Pulmonary artery endothelial cell (primary cell): ENCODE data around the gene VSTM4. TPM values are rescaled to one million over a fixed set of nuclear protein-coding genes. Genes with fewer than 3 reads are reported as not detected.

Experiments
- DNase-seq: peaks from one replicate; pipeline ENCODE4 v3.0.0-alpha.2; 2011; ENCODE audit warnings: low read depth, low spot score
- total RNA-seq: library from RNA; depleted of rRNA; stranded (reverse); fragments of >200 nt; gene quantifications from 2 replicates; pipeline ENCODE4 v1.2.3, GENCODE V29; 2014

VSTM4 gene
- total RNA-seq, 1 donor from 2014 or later: 0.26 TPM

DNA sequence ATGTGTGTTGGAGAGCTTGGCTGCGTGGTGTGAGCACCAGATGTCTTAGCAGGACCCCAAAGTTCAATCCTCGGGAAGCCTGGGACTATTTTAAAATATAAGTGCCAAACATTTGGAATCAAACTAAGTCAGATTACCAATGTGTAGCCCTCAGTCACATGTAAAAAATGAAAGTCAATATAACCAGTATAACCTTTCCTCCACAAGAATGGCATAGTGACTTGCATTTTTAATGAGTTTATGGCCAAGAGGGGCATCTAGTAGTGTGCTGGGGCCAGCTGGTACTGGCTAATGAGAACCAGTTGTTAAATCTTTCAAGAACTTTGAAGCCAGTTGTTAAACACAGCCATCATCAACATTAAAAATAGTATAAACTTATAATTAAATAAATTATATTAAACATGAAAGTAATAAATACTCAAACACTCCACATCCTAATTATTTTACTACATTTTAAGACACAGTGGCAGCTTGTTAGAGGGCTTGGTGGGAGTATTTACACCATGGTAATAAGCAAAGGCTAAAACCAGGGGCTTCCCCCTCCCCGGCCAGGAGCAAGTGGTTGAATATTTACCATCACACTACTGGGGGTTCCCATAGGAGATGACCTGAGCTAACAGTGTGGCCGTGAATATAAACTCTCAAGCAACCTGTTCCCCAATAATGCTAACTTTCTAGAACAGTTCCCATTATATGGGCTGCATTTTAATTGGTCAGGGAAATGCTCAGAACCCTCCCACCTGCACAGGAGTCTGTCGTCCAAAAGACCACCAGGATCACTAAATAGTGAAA is 26.4 kb upstream of the VSTM4 start:
- no peak for DNase-seq

- DNase-seq: no peak
Observed at GRCh38 chr10:49140304-49141177, 25.2 kb upstream of the VSTM4 start.

GRCh38 chr10:49139846-49140195 is 24.5 kb upstream of the VSTM4 start:
- DNase-seq: no peak

- no peak for DNase-seq
Observed at GRCh38 chr10:49139028-49139845, 23.9 kb upstream of the VSTM4 start.

DNA sequence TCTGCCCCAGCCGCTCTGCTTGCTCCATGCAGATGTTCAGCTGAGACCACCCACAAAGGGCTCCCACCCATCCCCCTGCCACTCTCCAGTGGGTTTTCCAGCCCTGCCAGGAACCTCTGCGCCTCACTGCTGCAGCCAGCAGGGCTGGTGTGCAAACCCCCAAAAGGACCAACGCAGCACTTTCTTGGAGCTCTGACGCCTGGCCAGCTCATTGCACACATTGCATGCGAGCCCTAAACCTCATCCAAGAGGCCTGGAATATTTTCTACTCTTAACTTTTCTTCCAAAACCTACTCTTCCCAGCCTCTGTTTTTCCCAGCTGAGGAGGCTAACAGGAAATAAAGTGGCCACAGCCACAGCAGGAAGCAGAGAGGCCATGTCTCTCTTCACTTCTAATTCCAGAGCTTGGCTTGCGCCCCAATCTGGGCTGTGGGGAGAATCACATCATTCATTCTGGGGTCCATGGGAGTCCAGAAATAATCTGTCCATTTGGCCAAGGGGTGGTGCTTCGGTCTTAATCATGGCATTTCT is 23.1 kb upstream of the VSTM4 start:
- DNase-seq: no peak

GRCh38 chr10:49136525-49136924 is 21.2 kb upstream of the VSTM4 start:
- DNase-seq: no peak

- no peak for DNase-seq
Observed at GRCh38 chr10:49135575-49136313, 20.4 kb upstream of the VSTM4 start.

DNA sequence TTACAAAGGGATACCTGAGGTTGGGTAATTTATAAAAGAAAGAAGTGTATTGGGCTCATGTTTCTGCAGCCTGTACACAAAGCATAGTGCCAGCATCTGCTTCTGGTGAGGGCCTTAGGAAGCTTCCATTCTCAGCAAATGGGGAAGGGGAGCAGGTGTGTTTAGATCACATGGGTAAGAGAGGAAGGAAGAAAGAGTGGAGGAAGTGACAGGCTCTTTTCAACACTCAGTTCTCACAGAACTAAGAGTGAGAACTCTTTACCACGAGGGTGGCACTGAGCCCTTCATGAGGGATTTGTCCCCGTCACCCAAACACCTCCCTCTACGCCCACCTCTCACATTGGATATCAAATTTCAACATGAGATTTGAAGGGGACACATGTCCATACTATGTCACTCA is 19.0 kb upstream of the VSTM4 start:
- DNase-seq: no peak

GRCh38 chr10:49133706-49134248 is 18.5 kb upstream of the VSTM4 start, which contains the start of gene FAM170B:
TSS of gene FAM170B (minus strand) at chr10:49134021. CDS start at chr10:49133918, 103 bp downstream.
- no peak for DNase-seq

- no peak for DNase-seq
Observed at GRCh38 chr10:49132362-49132737, 17.0 kb upstream of the VSTM4 start.

- DNase-seq: no peak
Observed at GRCh38 chr10:49131507-49132361, 16.4 kb upstream of the VSTM4 start.

DNA sequence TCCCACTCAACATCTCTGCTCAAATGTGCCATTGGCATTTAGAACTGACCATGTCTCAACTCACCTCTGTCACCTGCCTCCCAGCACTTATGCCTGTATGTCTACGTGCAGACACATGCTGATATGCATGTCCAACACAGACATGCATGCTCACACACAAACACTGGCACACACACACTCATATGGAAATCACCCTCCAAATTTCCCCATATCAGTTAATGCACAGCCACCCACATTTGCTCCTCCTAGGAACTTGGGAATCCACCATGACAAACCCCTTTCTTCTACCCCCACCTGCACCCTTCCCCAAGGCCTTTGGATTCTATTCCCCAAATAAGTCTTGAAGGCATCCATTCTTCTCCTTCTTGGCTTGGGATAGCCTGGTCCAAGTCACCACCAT is 14.1 kb upstream of the VSTM4 start:
- DNase-seq: no peak

DNA sequence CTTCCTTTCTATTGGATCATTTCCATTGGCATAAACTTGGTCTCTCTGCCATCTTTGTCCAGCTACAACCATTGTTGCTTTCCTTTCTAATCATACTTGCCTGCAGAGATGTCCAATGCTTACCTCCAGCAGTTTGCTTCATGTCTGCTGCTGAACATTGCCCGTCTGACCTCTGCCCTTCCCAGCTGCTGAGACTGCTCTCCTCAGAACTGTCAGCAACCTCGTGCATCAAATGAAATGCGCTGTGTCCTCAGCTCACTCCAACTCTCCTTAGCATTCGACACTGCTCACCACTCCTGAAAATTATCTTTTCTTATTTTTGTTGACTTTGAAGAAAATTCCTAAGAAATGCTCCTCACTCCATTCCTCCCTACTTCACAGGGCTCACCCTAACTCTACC is 13.5 kb upstream of the VSTM4 start:
- DNase-seq: no peak

DNA sequence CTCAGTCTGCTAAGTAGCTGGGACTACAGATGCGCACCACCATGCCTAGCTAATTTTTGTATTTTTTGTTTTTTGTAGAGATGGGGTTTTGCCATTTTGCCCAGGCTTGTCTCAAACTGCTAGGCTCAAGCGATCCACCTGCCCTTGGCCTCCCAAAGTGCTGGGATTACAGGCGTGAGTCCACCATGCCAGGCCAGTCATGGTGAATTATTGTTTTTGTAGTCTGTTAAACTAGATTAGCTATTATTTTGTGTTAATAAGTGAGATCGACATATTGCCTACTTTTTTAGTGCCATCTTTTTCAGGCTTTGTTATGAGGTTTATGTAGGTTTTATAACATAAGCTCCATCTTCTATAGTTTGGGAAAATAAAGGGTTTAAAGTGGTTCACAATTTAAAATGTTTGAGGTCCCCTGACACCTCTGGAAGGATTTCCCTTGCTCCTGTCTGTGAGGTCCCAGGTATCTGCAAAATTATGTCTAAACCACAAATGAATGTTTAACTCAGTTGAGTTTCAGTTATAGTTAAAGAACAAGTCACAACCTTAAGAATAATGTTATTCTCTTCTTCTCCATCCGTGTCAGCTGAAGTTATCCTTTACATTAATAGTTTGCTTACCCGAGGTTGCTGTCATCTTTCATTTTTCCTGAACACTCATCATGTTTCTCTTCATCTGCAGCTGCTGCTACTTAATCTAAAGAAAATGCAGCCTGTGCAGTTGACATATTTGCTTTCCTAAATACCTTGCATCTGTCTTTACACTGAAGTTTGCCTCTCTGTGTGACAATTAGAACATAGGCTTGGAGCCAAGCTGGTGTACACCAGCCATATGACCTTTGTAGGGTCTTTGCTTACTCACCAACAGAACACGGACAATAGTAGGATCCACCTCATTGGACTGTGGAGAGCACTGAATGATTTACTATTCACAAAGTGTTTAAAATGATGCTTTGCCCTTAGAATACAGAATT is 8.9 kb upstream of the VSTM4 start:
- DNase-seq: no peak

- no peak for DNase-seq
Observed at GRCh38 chr10:49120911-49121310, 5.6 kb upstream of the VSTM4 start.

- DNase-seq: no peak
Observed at GRCh38 chr10:49119746-49120145, 4.4 kb upstream of the VSTM4 start.

DNA sequence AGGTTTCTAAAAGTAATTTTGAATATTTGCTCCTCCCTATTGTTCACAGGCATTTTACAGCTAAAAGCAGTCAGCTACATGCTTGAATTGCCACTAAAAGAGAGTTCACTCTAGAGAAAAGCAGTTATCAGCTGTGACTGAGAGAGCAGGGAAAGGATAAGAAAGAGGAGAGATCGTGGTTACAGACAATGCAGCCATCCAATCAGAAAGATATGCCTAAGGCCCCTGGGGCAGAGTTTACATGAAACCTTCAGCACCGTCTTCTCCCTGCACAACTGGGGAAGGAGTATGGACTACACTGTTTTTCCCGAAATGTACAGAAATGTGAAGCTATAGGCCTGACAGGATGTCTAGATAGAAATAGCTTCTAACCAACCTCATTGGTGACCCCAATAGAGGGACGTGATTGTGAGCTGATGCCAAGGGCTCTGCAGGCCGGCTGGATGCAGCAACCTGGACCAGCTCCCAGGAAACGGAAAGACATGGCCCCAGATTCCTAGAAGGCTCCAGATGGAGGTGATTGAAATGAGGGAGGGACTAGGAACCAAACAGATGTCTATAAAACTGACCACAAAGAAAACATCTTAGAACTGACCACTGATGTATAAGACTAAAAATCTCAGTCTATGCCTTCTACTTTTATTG is 3.2 kb upstream of the VSTM4 start:
- DNase-seq: no peak
